MM.1S (cell line): ENCODE results near the gene POLR3C.

Source experiments
- CTCF ChIP-seq: fragments of 300-600 bp; sonication (generic); IDR thresholded peaks from 2 replicates; pipeline ENCODE4 v1.5.1; 2016; ENCODE audit warnings: antibody characterized with exemption, low read length, mixed read lengths
- EZH2 ChIP-seq: fragments of 300-600 bp; sonication (generic); optimal IDR thresholded peaks from 2 replicates; pipeline ENCODE3; 2017; ENCODE audit warnings: low read depth, mild to moderate bottlenecking, antibody characterized with exemption, low read length, mixed read lengths
- EZH2phosphoT487 ChIP-seq: fragments of 300-600 bp; sonication (generic); IDR thresholded peaks from 2 replicates; pipeline ENCODE4 v1.6.1; 2018; ENCODE audit warnings: antibody characterized with exemption, low read length

DNA sequence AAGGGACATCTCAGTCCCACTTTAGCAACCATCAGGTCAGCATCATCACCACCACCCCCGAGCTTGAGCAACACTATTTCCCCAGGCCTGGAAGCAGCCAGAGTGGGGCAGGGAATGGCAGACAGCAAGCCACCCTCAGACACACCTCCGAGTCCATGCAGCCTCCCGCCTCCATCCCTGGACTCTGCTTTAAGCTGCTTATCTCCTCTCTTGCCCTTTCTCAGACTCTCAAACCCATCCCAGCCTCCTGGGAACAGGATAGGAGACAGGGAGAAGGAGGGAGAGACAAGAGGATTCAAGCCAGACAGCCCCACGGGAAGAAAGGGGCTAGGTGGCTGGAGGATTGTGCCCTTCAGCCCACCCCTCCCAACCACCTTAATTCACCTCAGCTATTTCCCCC lies 33.2 kb downstream of the POLR3C start:
- no peak for TF ChIP-seq CTCF
- TF ChIP-seq EZH2, result no peak
- no peak for TF ChIP-seq EZH2phosphoT487
